NT2/D1 (cell line): ENCODE measurements around the gene NCOR1.

Source experiments
- SUZ12 ChIP-seq: IDR thresholded peaks from 2 replicates; pipeline ENCODE4 v1.6.1; 2011; ENCODE audit not compliant: insufficient read length, insufficient read depth; ENCODE audit errors: extremely low read depth
- YY1 ChIP-seq: IDR thresholded peaks from 2 replicates; pipeline ENCODE4 v1.6.1; 2011; ENCODE audit not compliant: insufficient read length, insufficient read depth
- ZNF274 ChIP-seq: IDR thresholded peaks from 2 replicates; pipeline ENCODE4 v1.6.1; 2011; ENCODE audit warnings: mild to moderate bottlenecking, low read depth, low read length

GRCh38 chr17:16122697-16123434 is 92.5 kb downstream of the NCOR1 start:
- TF ChIP-seq YY1 (no peak), SUZ12 (no peak), ZNF274 (no peak)
